ENCODE data around the gene TASP1. TPM values are rescaled to one million over a fixed set of nuclear protein-coding genes. Genes with fewer than 3 reads are reported as not detected.
A peak's percentile ranks its signal among the peaks of the same experiment; 100 is the strongest.

Gene TASP1
- total RNA-seq, 1 experiment from 2014 or later = 9.5 TPM

GRCh38 chr20:13349235-13349604 is 289.5 kb downstream of the TASP1 start:
- no peak overlapping the region for H4K8ac ChIP-seq (replicated peaks; ENCODE audit: insufficient read length, low read depth, low read length)
- Mint-ChIP-seq H3K27ac (peak overlapping the region in 1 of 3 experiments; percentile 28; a peak in 1 of 7 replicates), H3K4me3 (no peak overlapping the region), H3K4me1 (peaks cover 0 to 10% of the 10 kb centered on the region in 2 experiments; a peak in 2 of 4 replicates), H3K36me3 (ENCODE audit: insufficient read depth in 1 of 3, low read depth in 3 of 3) (no peaks in the 10 kb centered on the region), H3K27me3 (ENCODE audit: low read depth) (no peaks in the 10 kb centered on the region), H3K9me3 (peaks cover 0 to 2% of the 10 kb centered on the region in 2 experiments; a peak in 1 of 5 replicates)
- no peaks in the 10 kb centered on the region for H3K23me2 ChIP-seq (ENCODE audit: insufficient read length, low read depth, low read length, poor library complexity, severe bottlenecking)
- H3K23ac ChIP-seq (ENCODE audit: insufficient read length, low read depth, low read length) = no peak overlapping the region
- no peaks in the 10 kb centered on the region for H4K20me1 ChIP-seq (ENCODE audit: control insufficient read depth, insufficient read depth, insufficient read length)
- H3K9me3 ChIP-seq (ENCODE audit: control insufficient read depth, low read depth, low read length) = no peaks in the 10 kb centered on the region
- H3K14ac ChIP-seq (ENCODE audit: insufficient read depth, low read length) = no peak overlapping the region
- H2BK12ac ChIP-seq (ENCODE audit: insufficient read length, low read depth, low read length) = no peak overlapping the region
- no peak overlapping the region for H2AFZ ChIP-seq (ENCODE audit: low read length)
- H2BK20ac ChIP-seq (ENCODE audit: low read depth, low read length, poor library complexity, severe bottlenecking) = no peak overlapping the region
- H3K9ac ChIP-seq (ENCODE audit: extremely low read depth, insufficient read length, low read length) = no peak overlapping the region
- no peak overlapping the region for H2BK120ac ChIP-seq (ENCODE audit: low read depth, low read length, poor library complexity, severe bottlenecking)
- no peak overlapping the region for H3K4ac ChIP-seq (ENCODE audit: low read depth, low read length)
- H4K5ac ChIP-seq (ENCODE audit: insufficient read length, low read depth, low read length) = no peak overlapping the region
- TF ChIP-seq CTCF (conservative IDR thresholded peaks at IDR 0.05) = no peak
- H3K79me1 ChIP-seq (ENCODE audit: insufficient read depth, low read depth, low read length, poor library complexity, severe bottlenecking) = no peaks in the 10 kb centered on the region
- H2BK15ac ChIP-seq (ENCODE audit: low read depth, low read length) = no peak overlapping the region
- H3K4me1 ChIP-seq (ENCODE audit: insufficient read depth, low read length) = peaks cover 3% of the 10 kb centered on the region; the same call in 1 of the 2 replicates
- H3K56ac ChIP-seq (ENCODE audit: insufficient read length, low read depth, low read length) = no peak overlapping the region
- WGBS (ENCODE audit: extremely low coverage, insufficient read length, low lambda C conversion rate) = no CpG with 5 or more reads among the region's 4 CpGs
- DNase-seq = no peak
- H3K79me2 ChIP-seq (ENCODE audit: insufficient read depth, low read length) = no peaks in the 10 kb centered on the region
- no peaks in the 10 kb centered on the region for H3K27me3 ChIP-seq (ENCODE audit: insufficient read depth, low read length)
- no peak overlapping the region for H3K4me2 ChIP-seq (ENCODE audit: insufficient read depth, insufficient read length, low read length)
- H3T11ph ChIP-seq (ENCODE audit: low read length) = no peak overlapping the region
- H2BK5ac ChIP-seq (ENCODE audit: insufficient read length, low read length) = no peak overlapping the region
- H3K27ac ChIP-seq (ENCODE audit: insufficient read length, low read depth, low read length) = no peak overlapping the region
- H4K91ac ChIP-seq (ENCODE audit: insufficient read length, low read depth, low read length) = no peak overlapping the region
- H3K18ac ChIP-seq (ENCODE audit: insufficient read length, low read depth, low read length) = no peak overlapping the region
- H2AK5ac ChIP-seq (ENCODE audit: insufficient read length, low read length) = no peak overlapping the region

Data from H9 (cell line).